Measurements from ENCODE around the gene ABCB9. TPM values are rescaled to one million over a fixed set of nuclear protein-coding genes. Genes with fewer than 3 reads are reported as not detected.
"Not testable (repeated sequence)": the region's sequence is repeated elsewhere in the genome, so short reads cannot be mapped to it uniquely, and the experiment has no call there.

ABCB9 gene
- total RNA-seq, 2 experiments from 2014 or later, result 4.3 to 4.9 TPM

GRCh38 chr12:122909442-122910288 is 56.6 kb downstream of the ABCB9 start:
- ATAC-seq, result no peak
- ChIA-PET CTCF (interaction anchor here (0.8 kb wide), 1 partner anchor 38 kb away, joined by 3 read pairs; no protein-coding TSS in a partner anchor), POLR2A (interaction anchor here (1.4 kb wide), 1 partner anchor 25 kb away, joined by 3 read pairs; no protein-coding TSS in a partner anchor)
- no peak overlapping the region for H3K27ac Mint-ChIP-seq
- TF ChIP-seq CTCF (IDR thresholded peaks at IDR 0.05), result no peak
- H3K9me3 Mint-ChIP-seq, result no peaks in the 10 kb centered on the region
- H3K4me1 Mint-ChIP-seq (ENCODE audit: low read depth), result no peaks in the 10 kb centered on the region
- intact Hi-C loops (cut with micrococcal nuclease), result no loop called here
- no peaks in the 10 kb centered on the region for H3K36me3 Mint-ChIP-seq (ENCODE audit: low read depth)
- no peak overlapping the region for H3K4me3 Mint-ChIP-seq
- H3K27me3 Mint-ChIP-seq, result no peaks in the 10 kb centered on the region
- DNase-seq, result no peak

GRCh38 chr12:122908915-122909314 is 57.3 kb downstream of the ABCB9 start:
- H3K27me3 Mint-ChIP-seq, result no peaks in the 10 kb centered on the region
- POLR2A ChIA-PET, result interaction anchor here (0.8 to 1.4 kb wide), 2 partner anchors 25 to 57 kb away, joined by 3 to 4 read pairs; partner anchors contain the start of gene ABCB9

GRCh38 chr12:122905258-122905657 is 61.0 kb downstream of the ABCB9 start:
- intact Hi-C loops (cut with micrococcal nuclease); H3K36me3 Mint-ChIP-seq (ENCODE audit: low read depth); ATAC-seq; H3K4me3 Mint-ChIP-seq; H3K27me3 Mint-ChIP-seq; CTCF ChIA-PET; DNase-seq; POLR2A ChIA-PET; H3K27ac Mint-ChIP-seq; H3K9me3 Mint-ChIP-seq: not testable (repeated sequence)
- H3K4me1 Mint-ChIP-seq (ENCODE audit: low read depth), result peaks cover 14% of the 10 kb centered on the region

More at GRCh38 chr12:122908915-122909314, 57.3 kb downstream of the ABCB9 start:
- H3K9me3 Mint-ChIP-seq, result no peaks in the 10 kb centered on the region
- no peak for DNase-seq
- H3K4me3 Mint-ChIP-seq, result no peak overlapping the region
- no peaks in the 10 kb centered on the region for H3K4me1 Mint-ChIP-seq (ENCODE audit: low read depth)
- CTCF ChIA-PET, result interaction anchor here (0.6 to 0.8 kb wide), 2 partner anchors 38 to 44 kb away, joined by 3 read pairs; no protein-coding TSS in a partner anchor
- no peak for ATAC-seq
- no peak overlapping the region for H3K27ac Mint-ChIP-seq
- intact Hi-C loops (cut with micrococcal nuclease), result no loop called here
- no peak for TF ChIP-seq CTCF (IDR thresholded peaks at IDR 0.05)
- no peaks in the 10 kb centered on the region for H3K36me3 Mint-ChIP-seq (ENCODE audit: low read depth)

- ChIA-PET POLR2A (interaction anchor here (12.7 kb wide), 1 partner anchor 22 kb away, joined by 239 read pairs; no protein-coding TSS in a partner anchor), CTCF (interaction anchor here (1.3 kb wide), 1 partner anchor 22 kb away, joined by 3 read pairs; no protein-coding TSS in a partner anchor)
- no peaks in the 10 kb centered on the region for H3K9me3 Mint-ChIP-seq
- no peak for ATAC-seq
- TF ChIP-seq CTCF (IDR thresholded peaks at IDR 0.05), result no peak
- DNase-seq, result no peak
- no peaks in the 10 kb centered on the region for H3K27me3 Mint-ChIP-seq
- H3K4me3 Mint-ChIP-seq, result no peak overlapping the region
- intact Hi-C loops (cut with micrococcal nuclease), result no loop called here
- no peak overlapping the region for H3K27ac Mint-ChIP-seq
- H3K4me1 Mint-ChIP-seq (ENCODE audit: low read depth), result peaks cover 27% of the 10 kb centered on the region
- no peaks in the 10 kb centered on the region for H3K36me3 Mint-ChIP-seq (ENCODE audit: low read depth)
These were observed 62.6 kb downstream of the ABCB9 start for GRCh38 chr12:122903693-122904034.

GRCh38 chr12:122902854-122903692 is 63.2 kb downstream of the ABCB9 start:
- Mint-ChIP-seq H3K27me3 (no peaks in the 10 kb centered on the region), H3K27ac (no peak overlapping the region), H3K4me1 (ENCODE audit: low read depth) (peaks cover 33% of the 10 kb centered on the region), H3K36me3 (ENCODE audit: low read depth) (no peaks in the 10 kb centered on the region), H3K9me3 (no peaks in the 10 kb centered on the region), H3K4me3 (no peak overlapping the region)
- ATAC-seq, result no peak
- TF ChIP-seq CTCF (IDR thresholded peaks at IDR 0.05), result no peak
- ChIA-PET CTCF (interaction anchor here (0.7 to 1.3 kb wide), 3 partner anchors 22 to 109 kb away, joined by 3 to 4 read pairs (median 3); no protein-coding TSS in a partner anchor), POLR2A (interaction anchor here (12.7 kb wide), 1 partner anchor 22 kb away, joined by 239 read pairs; no protein-coding TSS in a partner anchor)
- no peak for DNase-seq
- intact Hi-C loops (cut with micrococcal nuclease), result no loop called here
